ENCODE data around the gene SMARCD1.
A peak's percentile ranks its signal among the peaks of the same experiment; 100 is the strongest.

SMARCD1 gene

GRCh38 chr12:50111693-50112455, 26.7 kb downstream of the SMARCD1 start, which contains the start of gene COX14:
Gene COX14, plus strand, starts transcription at chr12:50112236. Its CDS starts 7,808 bp downstream, at chr12:50120044.
- DNase-seq (ENCODE audit: low spot score), result peak; percentile 96
- TF ChIP-seq CTCF (IDR thresholded peaks at IDR 0.05; ENCODE audit: extremely low read depth, insufficient read depth, missing control alignments), result peak; percentile 93
- in situ Hi-C loops (cut with MboI; ENCODE audit: low pct_unique_long_range_greater_than_20kb, low sequenced_read_pairs, unreplicated experiment), result no loop called here

GRCh38 chr12:50112456-50113218, 27.5 kb downstream of the SMARCD1 start:
- TF ChIP-seq CTCF (IDR thresholded peaks at IDR 0.05; ENCODE audit: extremely low read depth, insufficient read depth, missing control alignments), result no peak
- in situ Hi-C loops (cut with MboI; ENCODE audit: low pct_unique_long_range_greater_than_20kb, low sequenced_read_pairs, unreplicated experiment), result no loop called here
- DNase-seq (ENCODE audit: low spot score), result no peak

GRCh38 chr12:50117057-50117622, 32.0 kb downstream of the SMARCD1 start:
- TF ChIP-seq CTCF (IDR thresholded peaks at IDR 0.05; ENCODE audit: extremely low read depth, insufficient read depth, missing control alignments), result no peak
- DNase-seq (ENCODE audit: low spot score), result no peak
- in situ Hi-C loops (cut with MboI; ENCODE audit: low pct_unique_long_range_greater_than_20kb, low sequenced_read_pairs, unreplicated experiment), result no loop called here

GRCh38 chr12:50119387-50119786, 34.2 kb downstream of the SMARCD1 start:
- no peak for DNase-seq (ENCODE audit: low spot score)
- in situ Hi-C loops (cut with MboI; ENCODE audit: low pct_unique_long_range_greater_than_20kb, low sequenced_read_pairs, unreplicated experiment), result no loop called here
- TF ChIP-seq CTCF (IDR thresholded peaks at IDR 0.05; ENCODE audit: extremely low read depth, insufficient read depth, missing control alignments), result no peak

- in situ Hi-C loops (cut with MboI; ENCODE audit: low pct_unique_long_range_greater_than_20kb, low sequenced_read_pairs, unreplicated experiment), result no loop called here
- TF ChIP-seq CTCF (IDR thresholded peaks at IDR 0.05; ENCODE audit: extremely low read depth, insufficient read depth, missing control alignments), result no peak
- no peak for DNase-seq (ENCODE audit: low spot score)
These were observed 35.4 kb downstream of the SMARCD1 start for GRCh38 chr12:50120521-50120920.

GRCh38 chr12:50120953-50121352, 35.8 kb downstream of the SMARCD1 start:
- TF ChIP-seq CTCF (IDR thresholded peaks at IDR 0.05; ENCODE audit: extremely low read depth, insufficient read depth, missing control alignments), result no peak
- in situ Hi-C loops (cut with MboI; ENCODE audit: low pct_unique_long_range_greater_than_20kb, low sequenced_read_pairs, unreplicated experiment), result no loop called here
- DNase-seq (ENCODE audit: low spot score), result no peak
